SH-SY5Y (cell line): Measurements from ENCODE around the gene PI16.

ENCODE experiments used
- GATA2 ChIP-seq: IDR thresholded peaks from 2 replicates; pipeline ENCODE4 v1.6.1; 2011; ENCODE audit warnings: mild to moderate bottlenecking, low read depth, low read length
- GATA3 ChIP-seq: IDR thresholded peaks from 2 replicates; pipeline ENCODE4 v1.6.1; 2011; ENCODE audit warnings: low read depth, mild to moderate bottlenecking, low read length, moderate library complexity

DNA sequence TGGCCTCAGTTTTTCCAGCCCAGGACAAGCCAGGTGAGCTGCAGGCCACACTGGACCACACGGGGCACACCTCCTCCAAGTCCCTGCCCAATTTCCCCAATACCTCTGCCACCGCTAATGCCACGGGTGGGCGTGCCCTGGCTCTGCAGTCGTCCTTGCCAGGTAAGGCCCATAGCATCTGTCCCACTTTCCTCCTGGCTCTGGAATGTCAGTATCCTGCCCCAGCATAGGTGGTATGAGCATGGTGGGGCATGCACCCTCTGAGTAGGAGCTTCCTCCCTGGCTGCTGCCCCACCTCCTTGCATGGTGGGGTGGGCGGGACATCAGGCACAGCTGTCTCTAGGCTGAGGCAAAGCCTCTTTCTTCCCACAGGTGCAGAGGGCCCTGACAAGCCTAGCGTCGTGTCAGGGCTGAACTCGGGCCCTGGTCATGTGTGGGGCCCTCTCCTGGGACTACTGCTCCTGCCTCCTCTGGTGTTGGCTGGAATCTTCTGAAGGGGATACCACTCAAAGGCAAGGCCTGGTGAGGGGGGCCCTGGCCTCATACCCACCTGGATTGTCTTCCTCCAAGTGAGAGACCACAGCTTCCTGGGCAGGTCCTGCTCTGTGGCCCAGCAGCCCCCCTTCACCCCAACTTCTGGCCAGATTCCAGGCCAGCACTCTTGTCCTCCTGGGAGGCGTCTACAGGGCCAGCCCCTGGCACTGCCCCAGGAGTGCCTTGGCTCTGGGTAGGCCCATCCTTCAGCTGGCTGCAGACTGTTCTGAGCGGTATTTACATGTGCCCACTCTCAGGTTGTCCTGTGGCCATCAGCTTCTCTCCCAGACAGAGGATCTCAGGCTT lies 9.1 kb downstream of the PI16 start:
- TF ChIP-seq GATA2, result no peak
- no peak for TF ChIP-seq GATA3
